Brain microvascular endothelial cell (primary cell): Measurements from ENCODE around the gene RBM22.

Experiments
- DNase-seq: peaks from one replicate; pipeline ENCODE4 v3.0.0-alpha.2; 2020
- H3K27ac ChIP-seq: fragments of 250-450 bp; sonication (Bioruptor Pico); 2 replicates; pipeline ENCODE4 v1.5.1; 2020; ENCODE audit warnings: mild to moderate bottlenecking, moderate library complexity
- H3K27me3 ChIP-seq: fragments of 250-450 bp; sonication (Bioruptor Pico); replicated peaks from 2 replicates; pipeline ENCODE4 v1.5.1; 2020; ENCODE audit warnings: mild to moderate bottlenecking
- H3K36me3 ChIP-seq: fragments of 250-450 bp; sonication (Bioruptor Pico); replicated peaks from 2 replicates; pipeline ENCODE4 v1.5.1; 2020; ENCODE audit warnings: mild to moderate bottlenecking
- H3K4me3 ChIP-seq: 2 replicates; pipeline ENCODE4 v1.5.1; 2011; ENCODE audit warnings: low read depth, mild to moderate bottlenecking, control low read depth, low read length, moderate library complexity
- CTCF ChIP-seq: IDR thresholded peaks from 2 replicates; pipeline ENCODE4 v1.5.1; 2011; ENCODE audit warnings: low read depth, mild to moderate bottlenecking, moderate library complexity, low read length, control low read depth, inconsistent platforms; ENCODE audit errors: missing control alignments
- in situ Hi-C: cut with HindIII; loops from 2 replicates; pipeline ENCODE4 v1.10.0; 2017; ENCODE audit warnings: low sequenced_read_pairs, low pct_ligation_motif_present

The RBM22 gene

DNA sequence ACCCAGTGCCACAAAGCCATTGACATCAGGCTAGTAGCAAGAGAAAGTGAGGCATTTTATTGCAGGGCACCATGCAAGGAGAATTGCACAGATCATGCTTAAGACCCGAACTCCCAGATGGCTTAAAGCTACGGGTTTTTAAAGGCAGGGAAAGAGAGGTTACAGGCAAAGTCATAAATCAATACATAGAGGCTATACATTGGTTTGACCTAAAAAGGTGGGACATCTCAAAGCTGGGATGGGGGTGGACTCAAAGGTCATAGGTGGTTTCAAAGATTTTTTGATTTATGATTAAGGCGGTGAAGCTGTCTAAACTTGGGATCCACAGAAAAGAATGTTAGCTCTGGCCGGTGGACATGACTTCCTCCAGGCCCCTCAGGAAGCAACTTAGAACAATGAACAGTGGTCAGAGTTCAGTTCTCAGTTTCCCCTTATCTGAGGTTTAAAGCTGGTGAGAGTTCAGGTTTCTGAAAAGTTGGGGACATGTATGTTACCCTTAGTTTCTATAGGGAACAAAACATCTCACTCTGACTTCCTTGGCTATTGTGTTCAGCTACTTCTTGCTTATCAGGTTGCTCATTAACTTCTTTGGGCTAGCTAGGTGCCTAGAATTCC, 6.0 kb upstream of the RBM22 start:
- no peak for DNase-seq
- no peaks in the 10 kb centered on the region for H3K27me3 ChIP-seq
- in situ Hi-C loops = no loop called here
- H3K27ac ChIP-seq = no peak overlapping the region
- peaks cover 28% of the 10 kb centered on the region for H3K36me3 ChIP-seq
- H3K4me3 ChIP-seq = no peak overlapping the region
- TF ChIP-seq CTCF = no peak

GRCh38 chr5:150703762-150704161, 2.9 kb upstream of the RBM22 start:
- Histone ChIP-seq H3K36me3 (peaks cover 14% of the 10 kb centered on the region), H3K27ac (no peak overlapping the region), H3K27me3 (no peaks in the 10 kb centered on the region), H3K4me3 (no peak overlapping the region)
- in situ Hi-C loops = no loop called here
- DNase-seq = no peak
- TF ChIP-seq CTCF = no peak

GRCh38 chr5:150700246-150700593, 642 bp downstream of the RBM22 start:
- Histone ChIP-seq H3K36me3 (peaks cover 36% of the 10 kb centered on the region), H3K4me3 (peak overlapping the region; percentile 97), H3K27me3 (no peaks in the 10 kb centered on the region), H3K27ac (peak overlapping the region; percentile 88)
- in situ Hi-C loops = no loop called here
- DNase-seq = no peak
- no peak for TF ChIP-seq CTCF

DNA sequence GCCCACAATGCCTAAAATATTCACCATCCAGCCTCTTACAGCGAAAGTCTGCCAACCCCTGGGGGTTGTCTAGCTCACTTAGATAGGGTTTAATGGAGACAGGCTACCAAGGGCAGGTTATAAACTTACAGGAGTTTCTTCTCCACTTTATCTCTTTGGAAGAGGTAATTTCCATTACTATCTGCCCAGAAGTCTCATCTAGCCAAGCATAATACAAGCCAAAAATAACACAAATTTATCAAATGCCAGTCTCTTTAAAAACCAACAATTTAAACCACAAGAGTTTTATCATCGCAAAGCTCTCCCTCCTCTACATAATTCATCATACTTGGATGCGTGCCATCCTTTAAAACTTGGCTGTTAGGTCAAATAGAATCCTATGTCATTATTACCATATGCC, 6.2 kb downstream of the RBM22 start:
- H3K36me3 ChIP-seq = peaks cover 80% of the 10 kb centered on the region
- no peak for TF ChIP-seq CTCF
- in situ Hi-C loops = no loop called here
- no peak overlapping the region for H3K27ac ChIP-seq
- no peak overlapping the region for H3K4me3 ChIP-seq
- peak; percentile 26 for DNase-seq
- H3K27me3 ChIP-seq = no peaks in the 10 kb centered on the region

- TF ChIP-seq CTCF = no peak
- Histone ChIP-seq H3K27ac (no peak overlapping the region), H3K4me3 (no peak overlapping the region), H3K36me3 (peaks cover 66% of the 10 kb centered on the region), H3K27me3 (no peaks in the 10 kb centered on the region)
- in situ Hi-C loops = no loop called here
- no peak for DNase-seq
Observed at GRCh38 chr5:150692276-150692675, 8.6 kb downstream of the RBM22 start.

DNA sequence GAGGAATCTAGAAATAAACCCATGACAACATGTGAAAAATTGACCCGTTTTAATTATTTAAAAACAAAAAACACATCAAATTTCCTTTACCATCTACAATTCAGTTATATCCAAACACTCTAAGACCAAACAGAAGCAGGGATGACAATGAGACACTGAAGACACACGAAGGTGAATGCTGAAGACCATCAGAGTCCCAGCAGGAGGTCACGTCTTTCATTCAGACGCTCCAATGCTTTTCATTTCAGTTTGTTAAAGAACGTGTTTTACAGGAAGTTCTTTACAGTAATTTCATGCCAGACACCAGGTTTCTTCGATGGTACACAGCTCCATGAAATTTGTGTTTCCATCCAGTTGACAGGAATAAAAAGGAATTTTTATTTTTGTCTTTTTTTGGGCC, 10.1 kb downstream of the RBM22 start:
- DNase-seq = no peak
- Histone ChIP-seq H3K36me3 (peaks cover 52% of the 10 kb centered on the region), H3K27ac (no peak overlapping the region), H3K27me3 (no peaks in the 10 kb centered on the region), H3K4me3 (no peak overlapping the region)
- no peak for TF ChIP-seq CTCF
- in situ Hi-C loops = no loop called here
